GM12878 (cell line): ENCODE data around the gene ADAMTS13. TPM values are rescaled to one million over a fixed set of nuclear protein-coding genes. Genes with fewer than 3 reads are reported as not detected.

Experiments
- ATAC-seq: fragments of 200-7000 bp; cut with Tn5 transposase; 3 replicates; pipeline ENCODE4 v1.9.1; 2020; ENCODE audit warnings: mild to moderate bottlenecking, moderate library complexity
- BruUV-seq: library from RNA; stranded (reverse); fragments of 400-500 nt; replicated peaks from 2 replicates; lab custom pipeline; 2021; lab: Mats Ljungman, UMichigan
- CTCF ChIA-PET: fragments of 300-600 bp; sonication (Branson Sonifier 250); formaldehyde crosslinking; extraction: SDS; loops from one replicate; lab custom pipeline; 2021; ENCODE audit warnings: inconsistent platforms; lab: Yijun Ruan, JAX
- POLR2A ChIA-PET: fragments of 350-600 bp; formaldehyde crosslinking; extraction: SDS; loops from one replicate; lab custom pipeline; 2021; ENCODE audit warnings: inconsistent platforms; lab: Charles Lee
- RAD21 ChIA-PET: fragments of 300-600 bp; sonication (Branson Sonifier 250); formaldehyde crosslinking; loops from one replicate; lab custom pipeline; 2023; ENCODE audit warnings: antibody characterized with exemption; ENCODE audit not compliant: unreplicated experiment; lab: Charles Lee
- SMC1A ChIA-PET: fragments of 300-600 bp; sonication (Branson Sonifier 250); formaldehyde crosslinking; loops from one replicate; lab custom pipeline; 2023; ENCODE audit not compliant: unreplicated experiment, uncharacterized antibody; lab: Charles Lee
- DNase-seq: peaks from one replicate; pipeline ENCODE4 v3.0.0-alpha.2; 2011; ENCODE audit warnings: low read depth, low spot score
- FAIRE-seq: peaks from 3 replicates; lab custom pipeline; 2011; peaks lifted over from hg19 to GRCh38; lab: Jason Lieb, UNC
- H2AFZ ChIP-seq: 2 replicates; pipeline ENCODE4 v1.6.0; 2011; ENCODE audit warnings: low read depth, low read length, control low read depth; ENCODE audit not compliant: control insufficient read depth
- H3K27ac ChIP-seq: 2 replicates; pipeline ENCODE4 v1.5.1; 2011; ENCODE audit warnings: control low read depth; ENCODE audit not compliant: control insufficient read depth, insufficient read depth
- H3K27me3 ChIP-seq, 2 experiments: replicated peaks in 1 of 2; 2 replicates each; pipeline versions ENCODE4 v1.6.0 to v1.6.1; 2011; ENCODE audit warnings: low read length in 1 of 2; ENCODE audit not compliant: control insufficient read depth in 2 of 2, insufficient read depth in 2 of 2
- H3K36me3 ChIP-seq, 2 experiments: 2 replicates each; pipeline ENCODE4 v1.5.1; 2011; ENCODE audit warnings: low read length in 1 of 2; ENCODE audit not compliant: control insufficient read depth in 2 of 2, insufficient read depth in 2 of 2
- H3K4me1 ChIP-seq: 2 replicates; pipeline ENCODE4 v1.6.1; 2011; ENCODE audit warnings: mild to moderate bottlenecking, low read length, moderate library complexity, mixed read lengths; ENCODE audit not compliant: control insufficient read depth, insufficient read depth
- H3K4me2 ChIP-seq: 2 replicates; pipeline ENCODE4 v1.6.0; 2011; ENCODE audit warnings: control low read depth; ENCODE audit not compliant: control insufficient read depth, insufficient read depth
- H3K4me3 ChIP-seq: fragments of 200-600 bp; sonication (generic); 2 replicates; pipeline ENCODE4 v1.5.1; 2016
- H3K79me2 ChIP-seq: 2 replicates; pipeline ENCODE4 v1.6.0; 2011; ENCODE audit warnings: low read length; ENCODE audit not compliant: control insufficient read depth, insufficient read depth
- H3K9ac ChIP-seq: 2 replicates; pipeline ENCODE4 v1.8.0; 2011; ENCODE audit warnings: low read length, control low read depth, mixed read lengths; ENCODE audit not compliant: control insufficient read depth, insufficient read depth
- H3K9me3 ChIP-seq: replicated peaks from 3 replicates; pipeline ENCODE4 v1.5.1; 2011; ENCODE audit warnings: mild to moderate bottlenecking, low read length; ENCODE audit not compliant: control insufficient read depth, insufficient read depth
- H4K20me1 ChIP-seq: 2 replicates; pipeline ENCODE4 v1.6.0; 2011; ENCODE audit not compliant: control insufficient read depth, insufficient read depth
- BCLAF1 ChIP-seq: fragments of 450-650 bp; IDR thresholded peaks from 2 replicates; pipeline ENCODE4 v1.6.1; 2017; ENCODE audit warnings: antibody characterized with exemption, mild to moderate bottlenecking, moderate library complexity
- BMI1 ChIP-seq: fragments of 450-650 bp; IDR thresholded peaks from 2 replicates; pipeline ENCODE4 v1.6.1; 2016; ENCODE audit warnings: mild to moderate bottlenecking, moderate library complexity, borderline replicate concordance
- CHD2 ChIP-seq: IDR thresholded peaks from 2 replicates; pipeline ENCODE4 v1.6.1; 2011; ENCODE audit warnings: low read depth, low read length, improper control_type of control experiment, borderline replicate concordance
- MTA2 ChIP-seq: fragments of 450-650 bp; IDR thresholded peaks from 2 replicates; pipeline ENCODE4 v1.6.1; 2016; ENCODE audit warnings: low read depth, mild to moderate bottlenecking, moderate library complexity
- MTA3 ChIP-seq: IDR thresholded peaks from 2 replicates; pipeline ENCODE4 v1.6.1; 2012; ENCODE audit warnings: low read length, inconsistent platforms, borderline replicate concordance
- MYC ChIP-seq: IDR thresholded peaks from 2 replicates; pipeline ENCODE4 v1.6.1; 2011; ENCODE audit warnings: mild to moderate bottlenecking, low read length, moderate library complexity, inconsistent platforms; ENCODE audit not compliant: insufficient read depth, insufficient replicate concordance, insufficient read length, severe bottlenecking
- NFXL1 ChIP-seq: fragments of 450-650 bp; IDR thresholded peaks from 2 replicates; pipeline ENCODE4 v1.6.1; 2017; ENCODE audit warnings: antibody characterized with exemption, mild to moderate bottlenecking, borderline replicate concordance
- NFYA ChIP-seq: IDR thresholded peaks from 2 replicates; pipeline ENCODE4 v1.6.1; 2011; ENCODE audit warnings: low read depth, mild to moderate bottlenecking, low read length, improper control_type of control experiment, borderline replicate concordance
- NKRF ChIP-seq: fragments of 450-650 bp; conservative IDR thresholded peaks from 2 replicates; pipeline ENCODE4 v1.6.1; 2017; ENCODE audit warnings: mild to moderate bottlenecking, moderate library complexity
- PAX5 ChIP-seq: IDR thresholded peaks from 2 replicates; pipeline ENCODE4 v1.6.1; 2011; ENCODE audit warnings: low read depth, low read length, borderline replicate concordance
- PAX8 ChIP-seq: fragments of 450-650 bp; IDR thresholded peaks from 2 replicates; pipeline ENCODE4 v1.6.1; 2017; ENCODE audit warnings: mild to moderate bottlenecking, moderate library complexity
- RAD51 ChIP-seq: fragments of 450-650 bp; IDR thresholded peaks from 2 replicates; pipeline ENCODE4 v1.6.1; 2016; ENCODE audit warnings: moderate library complexity, mild to moderate bottlenecking, inconsistent platforms
- SREBF2 ChIP-seq: IDR thresholded peaks from 2 replicates; pipeline ENCODE4 v1.6.1; 2012; ENCODE audit warnings: mild to moderate bottlenecking, low read length
- ZNF274 ChIP-seq: IDR thresholded peaks from one replicate; pipeline ENCODE4 v1.8.0; 2011; ENCODE audit not compliant: insufficient read length, insufficient read depth
- ZNF592 ChIP-seq: fragments of 450-650 bp; IDR thresholded peaks from 2 replicates; pipeline ENCODE4 v1.6.1; 2017; ENCODE audit warnings: mild to moderate bottlenecking, moderate library complexity
- WGBS: methylation state at CpG from one replicate; pipeline ENCODE4 v1.1.6; 2016; ENCODE audit warnings: low lambda C conversion rate; ENCODE audit not compliant: insufficient replicate concordance, insufficient coverage; ENCODE audit errors: missing lambda C conversion rate; 5-methylcytosine and 5-hydroxymethylcytosine counted together
- in situ Hi-C: fragments of 300-500 bp; cut with MboI; formaldehyde crosslinking; loops from 9 replicates; pipeline ENCODE4 v1.14.3; 2018; ENCODE audit warnings: mixed read lengths
- intact Hi-C: fragments of 100-400 bp; cut with micrococcal nuclease; formaldehyde crosslinking; loops from one replicate; pipeline ENCODE4 v1.14.2; 2022; ENCODE audit not compliant: unreplicated experiment
- polyA plus RNA-seq, 11 experiments: library from polyadenylated mRNA; depleted of rRNA in 4 of 11; unstranded in 6 of 11; stranded (reverse) in 5 of 11; fragments of >200 nt; fragmentation: Nextera tagmentation in 4 of 11; fragmentation: Illumina TruSeq in 1 of 11; extraction: Ambion mirVana in 4 of 11; extraction: Trizol in 1 of 11; gene quantifications; 1 replicate in 1 of 11; 2 replicates in 10 of 11; pipeline versions ENCODE4 v1.2.1 to v1.2.3, GENCODE V29; 2011 to 2016; ENCODE audit warnings: inconsistent platforms in 2 of 11, missing spikeins in 2 of 11, low read depth in 1 of 11
- total RNA-seq, 4 experiments: library from RNA; depleted of rRNA in 3 of 4; stranded (reverse); fragments of >200 nt in 3 of 4; fragmentation: Illumina TruSeq in 1 of 4; extraction: Trizol in 1 of 4; gene quantifications; 2 replicates each; pipeline versions ENCODE4 v1.2.1 to v1.2.3, GENCODE V29; 2013 to 2021

The ADAMTS13 gene
- total and polyA plus RNA-seq, 10 of the 15 experiments (the other 5 are each of a cell fraction or from before 2014, with no cell fraction given) = 0.08 to 2.4 (median 0.28) TPM

GRCh38 chr9:133499892-133500270, 77.7 kb downstream of the ADAMTS13 start:
- no TSS peak for BruUV-seq
- intact Hi-C loops = no loop called here
- no peak for DNase-seq
- no peak overlapping the region for H3K4me2 ChIP-seq
- no peak overlapping the region for H3K27ac ChIP-seq
- H3K27me3 ChIP-seq = peaks cover 0 to 3% of the 10 kb centered on the region in 2 experiments; a peak in 2 of 4 replicates
- no peak overlapping the region for H2AFZ ChIP-seq
- H3K36me3 ChIP-seq = no peaks in the 10 kb centered on the region
- in situ Hi-C loops = no loop called here
- ChIA-PET RAD21 (interaction anchor here (0.7 kb wide), 1 partner anchor 12 kb away, joined by 3 read pairs; no protein-coding TSS in a partner anchor), POLR2A (no interaction called here), CTCF (no interaction called here), SMC1A (no interaction called here)
- H4K20me1 ChIP-seq = no peaks in the 10 kb centered on the region
- no peaks in the 10 kb centered on the region for H3K79me2 ChIP-seq
- H3K9ac ChIP-seq = no peak overlapping the region
- no peaks in the 10 kb centered on the region for H3K4me1 ChIP-seq
- peaks cover 7% of the 10 kb centered on the region; the same call in 2 of the 3 replicates for H3K9me3 ChIP-seq
- FAIRE-seq = no peak
- H3K4me3 ChIP-seq = no peak overlapping the region
- WGBS = 27% methylated on average over 12 of the region's 12 CpGs
- no peak for ATAC-seq
- no peak for TF ChIP-seq NFXL1
- TF ChIP-seq RAD51 = no peak
- TF ChIP-seq BMI1 = no peak
- TF ChIP-seq ZNF592 = no peak
- TF ChIP-seq MYC = no peak
- no peak for TF ChIP-seq MTA2
- no peak for TF ChIP-seq SREBF2
- TF ChIP-seq PAX8 = no peak
- no peak for TF ChIP-seq NFYA
- TF ChIP-seq MTA3 = no peak
- no peak for TF ChIP-seq NKRF
- no peak for TF ChIP-seq ZNF274
- TF ChIP-seq BCLAF1 = no peak
- TF ChIP-seq CHD2 = no peak
- no peak for TF ChIP-seq PAX5
